ENCODE measurements around the gene LIN52.

LIN52 gene

DNA sequence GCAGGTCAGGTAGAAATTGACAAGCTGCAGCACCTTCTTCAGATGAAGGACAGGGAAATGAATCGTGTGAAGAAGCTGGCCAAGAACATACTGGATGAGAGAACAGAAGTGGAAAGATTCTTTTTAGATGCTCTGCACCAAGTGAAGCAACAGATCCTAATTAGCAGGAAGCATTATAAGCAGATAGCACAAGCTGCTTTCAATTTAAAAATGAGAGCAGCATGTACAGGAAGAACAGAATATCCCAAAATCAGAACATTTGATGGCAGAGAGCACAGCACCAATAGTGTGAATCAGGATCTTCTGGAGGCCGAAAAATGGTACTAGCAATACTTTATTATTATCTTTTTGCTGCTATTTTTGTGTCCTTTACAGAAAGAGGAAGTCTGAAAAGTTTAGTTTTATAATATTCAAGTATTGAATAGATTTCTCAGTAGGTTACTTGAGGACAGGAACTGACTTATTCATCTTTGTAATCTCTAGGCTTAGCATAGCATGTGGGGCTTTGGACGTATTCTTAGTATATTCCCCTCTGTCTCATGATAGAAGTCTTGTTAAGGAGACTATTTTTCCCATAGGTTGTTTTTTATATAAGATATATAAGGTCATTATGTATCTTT lies 34.8 kb upstream of the LIN52 start:
- ChIA-PET CTCF (no interaction called here), POLR2A (ENCODE audit: low non-redundant PET) (no interaction called here)
- no peak for DNase-seq (ENCODE audit: low spot score)
- TF ChIP-seq, protein P1, sequence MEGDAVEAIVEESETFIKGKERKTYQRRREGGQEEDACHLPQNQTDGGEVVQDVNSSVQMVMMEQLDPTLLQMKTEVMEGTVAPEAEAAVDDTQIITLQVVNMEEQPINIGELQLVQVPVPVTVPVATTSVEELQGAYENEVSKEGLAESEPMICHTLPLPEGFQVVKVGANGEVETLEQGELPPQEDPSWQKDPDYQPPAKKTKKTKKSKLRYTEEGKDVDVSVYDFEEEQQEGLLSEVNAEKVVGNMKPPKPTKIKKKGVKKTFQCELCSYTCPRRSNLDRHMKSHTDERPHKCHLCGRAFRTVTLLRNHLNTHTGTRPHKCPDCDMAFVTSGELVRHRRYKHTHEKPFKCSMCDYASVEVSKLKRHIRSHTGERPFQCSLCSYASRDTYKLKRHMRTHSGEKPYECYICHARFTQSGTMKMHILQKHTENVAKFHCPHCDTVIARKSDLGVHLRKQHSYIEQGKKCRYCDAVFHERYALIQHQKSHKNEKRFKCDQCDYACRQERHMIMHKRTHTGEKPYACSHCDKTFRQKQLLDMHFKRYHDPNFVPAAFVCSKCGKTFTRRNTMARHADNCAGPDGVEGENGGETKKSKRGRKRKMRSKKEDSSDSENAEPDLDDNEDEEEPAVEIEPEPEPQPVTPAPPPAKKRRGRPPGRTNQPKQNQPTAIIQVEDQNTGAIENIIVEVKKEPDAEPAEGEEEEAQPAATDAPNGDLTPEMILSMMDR (conservative IDR thresholded peaks at IDR 0.05; ENCODE audit: low read depth), result no peak
- no peak overlapping the region for H3K27ac ChIP-seq

DNA sequence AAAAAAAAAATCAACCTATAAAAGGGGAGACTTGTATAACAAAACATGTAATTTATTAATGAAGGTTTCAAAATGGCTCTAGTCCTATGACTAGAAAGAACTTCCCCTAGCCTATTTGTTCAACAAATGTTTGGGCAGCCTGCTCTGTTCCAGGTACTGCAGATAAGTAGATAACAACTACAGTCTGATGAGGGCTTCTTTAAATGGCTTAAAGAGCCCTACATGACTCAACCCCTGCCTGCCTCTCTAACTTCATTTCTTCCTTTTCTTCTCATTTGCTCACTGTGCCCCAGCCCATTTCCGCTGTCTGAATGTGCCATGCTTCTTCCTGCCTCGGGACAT lies 22.0 kb upstream of the LIN52 start:
- no peak for DNase-seq (ENCODE audit: low spot score)
- no peak overlapping the region for H3K27ac ChIP-seq
- CTCF ChIA-PET, result no interaction called here

DNA sequence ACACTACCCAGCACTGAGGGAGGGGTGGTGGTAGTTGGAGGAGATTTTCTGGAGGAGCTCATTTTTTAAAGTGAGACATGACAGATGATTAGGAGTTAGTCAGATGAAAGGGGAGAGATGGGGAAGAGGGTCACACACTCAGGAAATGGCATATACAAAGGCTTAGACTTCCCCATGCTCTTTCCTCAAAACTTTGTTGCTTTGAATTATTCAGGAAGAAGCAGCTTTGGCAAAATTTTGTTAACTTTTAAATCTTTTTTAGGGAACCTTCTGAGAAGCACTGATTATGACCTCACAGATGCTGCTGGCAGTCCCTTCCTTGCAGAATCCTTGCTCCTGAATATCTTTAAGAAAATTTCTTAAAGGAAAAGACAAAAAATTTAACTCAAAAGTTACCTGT lies 20.3 kb upstream of the LIN52 start:
- H3K27ac ChIP-seq, result no peak overlapping the region
- DNase-seq (ENCODE audit: low spot score), result no peak
- ChIA-PET CTCF (interaction anchor here (0.6 to 0.8 kb wide), 3 partner anchors 8 to 436 kb away, joined by 3 to 6 read pairs (median 4); no protein-coding TSS in a partner anchor), POLR2A (ENCODE audit: low non-redundant PET) (no interaction called here)
- TF ChIP-seq, protein P1 (conservative IDR thresholded peaks at IDR 0.05; ENCODE audit: low read depth), result no peak

More for the DNA sequence above, 22.0 kb upstream of the LIN52 start:
- TF ChIP-seq, protein P1 (conservative IDR thresholded peaks at IDR 0.05; ENCODE audit: low read depth), result no peak
- POLR2A ChIA-PET (ENCODE audit: low non-redundant PET), result no interaction called here

DNA sequence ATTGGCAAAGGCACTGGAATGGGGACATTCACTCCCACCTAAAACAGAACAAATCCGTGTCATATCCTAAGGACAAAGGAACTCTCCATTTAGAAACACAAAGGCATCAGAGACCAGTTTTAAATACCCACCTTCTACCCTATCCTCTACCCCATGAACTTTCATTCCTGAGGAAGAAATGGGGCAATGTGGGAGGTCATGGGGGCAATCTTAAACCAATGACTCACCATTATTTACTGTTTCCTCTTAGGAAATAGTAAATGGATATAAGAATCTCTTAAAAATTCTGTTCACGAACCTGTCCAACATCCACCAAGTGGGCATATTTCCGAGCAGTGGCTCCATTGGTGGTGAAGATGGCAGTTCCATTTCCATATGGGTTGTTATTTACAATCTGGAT lies 19.9 kb upstream of the LIN52 start:
- ChIA-PET POLR2A (ENCODE audit: low non-redundant PET) (no interaction called here), CTCF (no interaction called here)
- no peak overlapping the region for H3K27ac ChIP-seq
- no peak for DNase-seq (ENCODE audit: low spot score)
- TF ChIP-seq, protein P1 (conservative IDR thresholded peaks at IDR 0.05; ENCODE audit: low read depth), result no peak

DNA sequence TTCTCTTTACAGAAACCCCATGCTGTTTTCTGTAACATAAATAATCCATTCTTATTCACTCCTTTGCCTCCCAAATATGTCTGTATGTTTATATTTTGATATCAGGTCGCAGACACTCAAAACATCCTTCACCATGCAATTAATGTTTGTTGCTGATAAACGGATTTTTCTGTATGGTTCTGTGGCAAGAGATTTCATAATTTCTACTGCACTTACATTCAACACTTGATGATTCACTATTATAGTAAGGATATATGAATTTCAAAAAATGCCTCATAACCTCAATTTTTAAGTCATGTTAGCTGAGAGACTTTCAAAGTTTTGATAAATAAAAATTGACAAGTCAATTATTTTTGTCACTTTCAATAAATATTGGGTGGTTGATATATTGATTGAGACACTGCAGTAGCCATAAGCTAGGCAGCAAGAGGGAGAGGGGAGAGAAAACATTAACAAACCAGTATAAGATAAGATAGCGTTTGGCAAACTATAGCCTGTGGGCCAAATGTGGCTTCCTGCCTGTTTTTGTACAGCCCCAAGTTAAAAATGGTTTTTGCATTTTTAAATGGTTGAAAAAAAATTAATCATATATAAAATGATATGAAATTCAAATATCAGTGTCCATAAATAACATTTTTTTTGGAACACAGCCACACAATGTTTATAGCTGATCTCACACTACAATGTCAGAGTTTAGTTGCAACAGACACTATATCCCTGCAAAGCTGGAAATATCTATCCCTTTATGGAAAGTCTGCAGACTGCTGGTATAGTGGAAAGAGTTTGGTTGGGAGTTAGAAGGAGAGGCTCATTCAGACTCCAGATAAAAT lies 18.8 kb upstream of the LIN52 start:
- ChIA-PET CTCF (interaction anchor here (0.6 kb wide), 2 partner anchors 14 to 85 kb away, joined by 4 to 6 read pairs; no protein-coding TSS in a partner anchor), POLR2A (ENCODE audit: low non-redundant PET) (no interaction called here)
- H3K27ac ChIP-seq, result no peak overlapping the region
- TF ChIP-seq, protein P1 (conservative IDR thresholded peaks at IDR 0.05; ENCODE audit: low read depth), result no peak
- no peak for DNase-seq (ENCODE audit: low spot score)

DNA sequence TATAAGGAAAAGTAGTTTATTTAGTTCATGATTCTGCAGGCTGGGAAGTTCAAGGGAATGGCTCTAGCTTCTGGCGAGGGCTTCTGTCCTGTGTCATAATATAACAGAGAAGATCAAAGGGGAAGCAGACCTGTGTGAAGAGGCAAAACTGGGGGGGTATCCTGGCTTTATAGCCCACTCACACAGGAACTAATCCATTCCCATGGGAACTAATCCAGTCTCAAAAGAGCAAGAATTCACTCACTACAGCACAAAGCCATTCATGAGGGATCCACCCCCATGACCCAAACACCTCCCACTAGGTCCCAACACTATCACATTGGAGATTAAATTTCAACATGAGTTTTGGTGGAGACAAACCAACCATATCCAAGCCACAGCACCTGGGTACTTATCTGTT lies 7.4 kb upstream of the LIN52 start:
- no peak for DNase-seq (ENCODE audit: low spot score)
- TF ChIP-seq, protein P1 (conservative IDR thresholded peaks at IDR 0.05; ENCODE audit: low read depth), result no peak
- no peak overlapping the region for H3K27ac ChIP-seq
- ChIA-PET CTCF (no interaction called here), POLR2A (ENCODE audit: low non-redundant PET) (no interaction called here)

Measured in RWPE1 (cell line).